Uterus (tissue), 4 donors: Measurements from ENCODE around the gene ERMAP. TPM values are rescaled to one million over a fixed set of nuclear protein-coding genes. Genes with fewer than 3 reads are reported as not detected.
"Not testable (repeated sequence)": the region's sequence is repeated elsewhere in the genome, so short reads cannot be mapped to it uniquely, and the experiment has no call there.

Experiments
- DNase-seq, 2 donors: peaks; one replicate each; pipeline ENCODE4 v3.0.0-alpha.2; 2019 to 2020
- H3K27ac ChIP-seq, 2 donors: fragments of 200-600 bp; sonication (generic); 1 replicate in 1 of 2; 2 replicates in 1 of 2; pipeline ENCODE4 v1.5.1; 2016 to 2018
- H3K27me3 ChIP-seq, 2 donors: fragments of 200-600 bp; sonication (generic); one replicate each; pipeline ENCODE4 v1.5.1; 2018 to 2019; ENCODE audit warnings: control low read depth in 1 of 2
- H3K36me3 ChIP-seq, 2 donors: fragments of 200-600 bp; sonication (generic); one replicate each; pipeline ENCODE4 v1.5.1; 2019; ENCODE audit warnings: control low read depth in 1 of 2
- H3K4me1 ChIP-seq, 2 donors: fragments of 200-600 bp; sonication (generic); one replicate each; pipeline ENCODE4 v1.5.1; 2018 to 2019; ENCODE audit warnings: control low read depth in 1 of 2
- H3K4me3 ChIP-seq, 2 donors: fragments of 200-600 bp; sonication (generic); 1 replicate in 1 of 2; 2 replicates in 1 of 2; pipeline ENCODE4 v1.5.1; 2018 to 2019; ENCODE audit warnings: mild to moderate bottlenecking in 1 of 2
- H3K9me3 ChIP-seq, 2 donors: fragments of 200-600 bp; sonication (generic); one replicate each; pipeline ENCODE4 v1.5.1; 2019; ENCODE audit warnings: control low read depth in 1 of 2
- CTCF ChIP-seq, 4 experiments: fragments of 200-600 bp in 2 of 4; fragments of 450-650 bp in 2 of 4; sonication (generic) in 2 of 4; IDR thresholded peaks; one replicate each; pipeline ENCODE4 v1.5.1; 2016 to 2019; ENCODE audit warnings: antibody characterized with exemption in 4 of 4, mild to moderate bottlenecking in 2 of 4, moderate library complexity in 1 of 4
- POLR2A ChIP-seq, 2 donors: fragments of 450-650 bp; IDR thresholded peaks; one replicate each; pipeline ENCODE4 v1.6.1; 2016; ENCODE audit warnings: antibody characterized with exemption in 2 of 2, mild to moderate bottlenecking in 1 of 2, moderate library complexity in 1 of 2
- intact Hi-C: fragments of 100-400 bp; cut with DNase I; formaldehyde crosslinking; loops from one replicate; pipeline ENCODE4 v1.15.1; 2023; ENCODE audit warnings: low total_unique reads
- total RNA-seq, 4 donors: library from RNA; depleted of rRNA in 3 of 4; stranded (reverse); fragments of >200 nt in 3 of 4; gene quantifications; one replicate each; pipeline versions ENCODE4 v1.1.0 to v1.2.4, GENCODE V29; 2014 to 2023
- donor health status: DM: yes; HTN: yes; CAD: no.

Gene ERMAP
- total RNA-seq, 4 donors from 2014 or later, result 0.59 to 16.0 (median 7.6) TPM

DNA sequence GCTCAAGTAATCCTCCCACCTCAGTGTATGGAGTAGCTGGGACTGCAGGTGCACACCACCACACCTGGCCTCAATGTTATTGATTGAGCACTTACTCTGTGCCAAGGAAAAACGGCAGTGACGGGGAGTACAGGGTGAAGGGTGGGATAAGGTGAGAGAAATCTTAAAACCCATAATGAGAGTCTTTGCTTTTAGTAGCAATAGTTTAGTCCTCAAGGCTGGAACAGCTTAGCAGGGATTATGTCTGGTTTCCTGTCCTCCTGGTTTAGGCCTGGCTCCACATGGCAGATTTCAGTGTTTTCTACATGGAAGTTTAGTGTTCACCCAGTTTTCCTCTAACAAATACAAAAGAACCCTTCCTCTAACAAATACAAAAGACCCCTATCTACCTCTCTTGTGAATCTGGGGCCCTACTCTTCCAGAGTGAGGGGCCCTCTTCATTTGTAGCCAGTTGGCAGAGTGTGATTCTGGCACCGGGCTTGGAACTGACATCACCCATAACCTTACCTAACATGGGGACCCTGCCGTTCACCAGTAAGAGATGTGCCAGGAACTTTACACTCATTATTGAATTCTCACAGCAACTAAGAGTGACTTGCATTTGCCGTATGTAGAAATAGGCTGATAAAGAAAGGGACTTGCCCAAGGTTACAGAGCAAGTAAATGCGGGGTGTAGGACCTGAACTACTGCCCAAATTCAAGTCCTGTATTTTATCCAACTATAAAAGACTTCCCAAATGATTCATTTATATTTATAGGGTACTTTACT lies 36.4 kb downstream of the ERMAP start:
- no peaks in the 10 kb centered on the region for H3K36me3 ChIP-seq
- TF ChIP-seq CTCF (IDR thresholded peaks at IDR 0.05) (no peak), POLR2A (IDR thresholded peaks at IDR 0.05) (no peak)
- H3K4me3 ChIP-seq, result no peak overlapping the region
- H3K27ac ChIP-seq, result no peak overlapping the region
- H3K9me3 ChIP-seq, result no peaks in the 10 kb centered on the region
- no peaks in the 10 kb centered on the region for H3K27me3 ChIP-seq
- intact Hi-C loops, result no loop called here
- DNase-seq, result no peak
- H3K4me1 ChIP-seq, result no peaks in the 10 kb centered on the region

GRCh38 chr1:42856554-42856953 lies 39.6 kb downstream of the ERMAP start:
- H3K4me1 ChIP-seq, H3K36me3 ChIP-seq, intact Hi-C loops, H3K9me3 ChIP-seq, H3K27ac ChIP-seq, DNase-seq, H3K27me3 ChIP-seq, H3K4me3 ChIP-seq: not testable (repeated sequence)

- intact Hi-C loops, H3K27me3 ChIP-seq: not testable (repeated sequence)
Measured at GRCh38 chr1:42859366-42859765, 42.4 kb downstream of the ERMAP start.

DNA sequence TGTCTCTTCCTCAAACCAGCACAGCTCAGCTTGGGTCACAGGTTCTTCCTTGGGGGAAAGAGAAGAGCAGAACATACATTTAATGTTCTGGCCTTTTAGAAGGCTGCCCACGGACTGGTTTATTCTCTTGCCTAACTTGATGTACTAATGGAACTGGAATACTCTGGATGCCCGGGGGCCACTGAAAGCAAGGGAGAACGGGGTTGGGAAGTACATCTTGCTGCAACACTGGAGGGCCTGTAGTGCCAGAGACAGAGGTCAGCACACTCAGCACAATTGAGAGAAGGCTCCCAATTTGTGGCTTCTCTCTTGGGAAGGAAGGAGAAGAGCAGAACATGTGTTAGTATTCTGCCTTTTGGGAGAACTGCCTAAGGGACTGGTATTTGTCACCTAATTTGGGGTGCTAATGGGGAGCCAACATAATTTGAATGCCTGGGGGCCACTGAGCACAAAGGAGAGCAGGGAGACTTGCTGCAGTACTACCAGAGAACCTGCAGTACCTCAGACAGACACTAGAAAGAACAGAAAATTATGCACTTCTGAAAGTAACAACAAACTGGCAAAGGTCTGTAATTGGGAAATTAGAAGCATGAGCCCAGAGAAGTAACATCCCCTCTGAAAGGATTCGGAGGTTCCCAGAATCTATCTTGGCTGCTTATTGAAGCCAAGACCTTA lies 43.6 kb downstream of the ERMAP start:
- TF ChIP-seq CTCF (IDR thresholded peaks at IDR 0.05) (no peak), POLR2A (IDR thresholded peaks at IDR 0.05) (no peak)
- H3K9me3 ChIP-seq, result no peaks in the 10 kb centered on the region
- DNase-seq, result no peak
- H3K36me3 ChIP-seq, result no peaks in the 10 kb centered on the region
- no peak overlapping the region for H3K4me3 ChIP-seq
- H3K27ac ChIP-seq, result no peak overlapping the region
- no peaks in the 10 kb centered on the region for H3K27me3 ChIP-seq
- intact Hi-C loops, result no loop called here
- H3K4me1 ChIP-seq, result no peaks in the 10 kb centered on the region

More at GRCh38 chr1:42859366-42859765, 42.4 kb downstream of the ERMAP start:
- H3K36me3 ChIP-seq, H3K4me1 ChIP-seq, H3K27ac ChIP-seq, DNase-seq, H3K9me3 ChIP-seq, H3K4me3 ChIP-seq: not testable (repeated sequence)

DNA sequence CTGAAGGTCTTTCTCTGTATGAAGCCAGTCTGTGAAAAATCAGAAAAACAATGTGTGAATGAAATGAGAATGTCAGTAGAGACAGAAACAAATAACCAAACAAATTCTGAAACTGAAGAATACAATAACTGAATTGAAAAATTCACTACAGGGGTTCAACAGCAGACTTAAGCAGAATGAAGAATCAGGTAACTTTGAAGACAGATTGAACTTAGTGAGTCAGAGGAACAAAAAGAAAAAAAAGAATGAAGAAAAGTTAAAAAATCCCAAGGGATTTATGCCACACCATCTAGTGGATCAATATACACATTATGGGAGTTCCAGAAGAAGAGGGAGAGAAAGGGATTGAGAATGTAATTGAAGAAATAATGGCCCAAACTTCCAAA lies 44.1 kb downstream of the ERMAP start:
- Histone ChIP-seq H3K27me3 (no peaks in the 10 kb centered on the region), H3K27ac (no peak overlapping the region), H3K4me1 (no peaks in the 10 kb centered on the region), H3K4me3 (no peak overlapping the region), H3K36me3 (no peaks in the 10 kb centered on the region), H3K9me3 (no peaks in the 10 kb centered on the region)
- intact Hi-C loops, result no loop called here
- no peak for DNase-seq
- TF ChIP-seq POLR2A (IDR thresholded peaks at IDR 0.05) (no peak), CTCF (IDR thresholded peaks at IDR 0.05) (no peak)

DNA sequence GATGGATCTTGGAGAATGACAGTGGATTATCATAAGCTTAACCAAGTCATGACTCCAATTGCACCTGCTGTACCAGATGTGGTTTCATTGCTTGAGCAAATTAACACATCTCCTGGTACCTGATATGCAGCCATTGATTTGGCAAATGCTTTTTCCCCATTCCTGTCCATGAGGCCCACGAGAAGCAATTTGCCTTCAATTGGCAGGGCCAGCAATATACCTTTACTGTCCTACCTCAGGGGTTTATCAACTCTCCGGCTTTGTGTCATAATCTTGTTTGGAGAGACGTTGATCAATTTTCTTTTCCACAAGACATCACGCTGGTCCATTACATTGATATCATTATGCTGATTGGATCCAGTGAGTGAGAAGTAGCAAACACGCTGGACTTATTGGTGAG lies 49.6 kb downstream of the ERMAP start:
- Histone ChIP-seq H3K27me3 (no peaks in the 10 kb centered on the region), H3K36me3 (no peaks in the 10 kb centered on the region), H3K4me1 (no peaks in the 10 kb centered on the region), H3K27ac (no peak overlapping the region), H3K9me3 (no peaks in the 10 kb centered on the region), H3K4me3 (no peak overlapping the region)
- intact Hi-C loops, result no loop called here
- TF ChIP-seq CTCF (IDR thresholded peaks at IDR 0.05), result no peak
- TF ChIP-seq POLR2A (IDR thresholded peaks at IDR 0.05), result no peak
- DNase-seq, result no peak

DNA sequence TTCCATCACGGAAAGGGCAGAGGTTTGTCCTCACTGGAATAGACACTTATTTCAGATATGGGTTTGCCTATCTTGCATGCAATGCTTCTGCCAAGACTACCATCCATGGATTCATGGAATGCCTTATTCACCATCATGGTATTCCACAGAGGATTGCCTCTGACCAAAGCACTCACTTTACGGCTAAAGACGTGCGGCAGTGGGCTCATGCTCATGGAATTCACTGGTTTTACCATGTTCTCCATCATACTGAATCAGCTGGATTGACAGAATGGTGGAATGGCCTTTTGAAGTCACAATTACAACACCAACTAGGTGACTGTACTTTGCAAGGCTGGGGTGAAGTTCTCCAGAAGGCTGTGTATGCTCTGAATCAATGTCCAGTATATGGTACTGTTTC lies 51.5 kb downstream of the ERMAP start:
- H3K9me3 ChIP-seq, H3K36me3 ChIP-seq, intact Hi-C loops, DNase-seq, H3K4me3 ChIP-seq, H3K27ac ChIP-seq, H3K4me1 ChIP-seq, H3K27me3 ChIP-seq: not testable (repeated sequence)

DNA sequence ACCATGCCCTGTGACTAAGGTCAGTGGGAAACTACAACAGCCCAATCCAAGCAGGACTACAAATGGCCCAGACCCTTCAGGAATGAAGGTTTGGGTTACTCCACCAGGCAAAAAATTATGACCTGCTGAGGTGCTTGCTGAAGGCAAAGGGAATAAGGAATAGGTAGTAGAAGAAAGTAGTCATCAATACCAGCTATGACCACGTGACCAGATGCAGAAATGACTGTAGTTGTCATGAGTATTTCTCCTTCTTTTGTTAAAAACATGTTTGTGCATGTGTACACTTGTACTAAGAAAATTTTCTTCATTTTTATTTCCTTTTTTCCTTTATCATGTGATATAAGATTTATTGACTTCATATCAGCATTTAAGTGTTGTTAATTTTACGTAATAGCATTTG lies 52.3 kb downstream of the ERMAP start:
- H3K4me3 ChIP-seq, intact Hi-C loops, H3K27me3 ChIP-seq, H3K36me3 ChIP-seq, H3K4me1 ChIP-seq, DNase-seq, H3K9me3 ChIP-seq, H3K27ac ChIP-seq: not testable (repeated sequence)

DNA sequence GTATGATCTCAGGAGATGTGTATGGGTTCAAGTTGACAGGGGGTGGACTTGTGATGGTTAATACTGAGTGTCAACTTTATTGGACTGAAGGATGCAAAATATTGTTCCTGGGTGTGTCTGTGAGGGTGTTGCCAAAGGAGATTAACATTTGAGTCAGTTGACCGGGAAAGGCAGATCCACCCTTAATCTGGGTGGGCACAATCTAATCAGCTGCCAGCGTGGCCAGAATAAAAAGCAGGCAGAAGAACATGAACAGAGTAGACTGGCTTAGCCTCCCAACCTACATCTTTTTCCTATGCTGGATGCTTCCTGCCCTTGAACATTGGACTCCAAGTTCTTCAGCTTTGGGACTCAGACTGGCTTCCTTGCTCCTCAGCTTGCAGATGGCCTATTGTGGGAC lies 52.8 kb downstream of the ERMAP start:
- H3K4me1 ChIP-seq, H3K27ac ChIP-seq, H3K9me3 ChIP-seq, H3K4me3 ChIP-seq, intact Hi-C loops, H3K27me3 ChIP-seq, DNase-seq, H3K36me3 ChIP-seq: not testable (repeated sequence)
